GM12875 (cell line): ENCODE results near the gene SPOCK2.

ENCODE experiments used
- H3K4me3 ChIP-seq: one replicate; pipeline ENCODE4 v1.5.1; 2011; ENCODE audit warnings: low read depth, low read length, control low read depth
- CTCF ChIP-seq: IDR thresholded peaks from 2 replicates; pipeline ENCODE4 v1.5.1; 2011; ENCODE audit warnings: low read depth, mild to moderate bottlenecking, control low read depth, inconsistent platforms, low read length, moderate library complexity, borderline replicate concordance; ENCODE audit not compliant: insufficient read depth

The SPOCK2 gene

GRCh38 chr10:72068901-72069446 lies 19.4 kb downstream of the SPOCK2 start:
- TF ChIP-seq CTCF: no peak
- H3K4me3 ChIP-seq: no peak overlapping the region

- H3K4me3 ChIP-seq: no peak overlapping the region
- no peak for TF ChIP-seq CTCF
Observed at GRCh38 chr10:72068126-72068765, 20.1 kb downstream of the SPOCK2 start.

- no peak overlapping the region for H3K4me3 ChIP-seq
- no peak for TF ChIP-seq CTCF
Observed at GRCh38 chr10:72067463-72068125, 20.8 kb downstream of the SPOCK2 start.

GRCh38 chr10:72066318-72067284 lies 21.8 kb downstream of the SPOCK2 start:
- TF ChIP-seq CTCF: no peak
- no peak overlapping the region for H3K4me3 ChIP-seq

- no peak overlapping the region for H3K4me3 ChIP-seq
- no peak for TF ChIP-seq CTCF
Observed at GRCh38 chr10:72065439-72066025, 22.8 kb downstream of the SPOCK2 start.

GRCh38 chr10:72063703-72064391 lies 24.5 kb downstream of the SPOCK2 start:
- no peak overlapping the region for H3K4me3 ChIP-seq
- TF ChIP-seq CTCF: no peak
